Thyroid gland (tissue), 4 donors: ENCODE measurements around the gene LACRT.

Experiments
- CTCF ChIP-seq, 6 experiments: fragments of 200-600 bp in 3 of 6; fragments of 450-650 bp in 3 of 6; sonication (generic) in 3 of 6; IDR thresholded peaks; one replicate each; pipeline ENCODE4 v1.5.1; 2016 to 2019; ENCODE audit warnings: antibody characterized with exemption in 6 of 6, mild to moderate bottlenecking in 2 of 6, inconsistent platforms in 1 of 6, moderate library complexity in 1 of 6
- POLR2A ChIP-seq, 2 donors: fragments of 450-650 bp; IDR thresholded peaks; one replicate each; pipeline ENCODE4 v1.6.1; 2017; ENCODE audit warnings: antibody characterized with exemption in 2 of 2, mild to moderate bottlenecking in 2 of 2, moderate library complexity in 1 of 2

GRCh38 chr12:54627304-54627703, 7.4 kb downstream of the LACRT start:
- TF ChIP-seq POLR2A (IDR thresholded peaks at IDR 0.05) (no peak), CTCF (IDR thresholded peaks at IDR 0.05) (no peak)
